HG03521 (cell line): ENCODE results near the gene C10orf95.

ENCODE experiments used
- ATAC-seq: cut with Tn5 transposase; IDR thresholded peaks from one replicate; pipeline ENCODE4 v1.9.1; 2021; ENCODE audit warnings: mild to moderate bottlenecking, moderate library complexity; ENCODE audit not compliant: unreplicated experiment

Gene C10orf95

DNA sequence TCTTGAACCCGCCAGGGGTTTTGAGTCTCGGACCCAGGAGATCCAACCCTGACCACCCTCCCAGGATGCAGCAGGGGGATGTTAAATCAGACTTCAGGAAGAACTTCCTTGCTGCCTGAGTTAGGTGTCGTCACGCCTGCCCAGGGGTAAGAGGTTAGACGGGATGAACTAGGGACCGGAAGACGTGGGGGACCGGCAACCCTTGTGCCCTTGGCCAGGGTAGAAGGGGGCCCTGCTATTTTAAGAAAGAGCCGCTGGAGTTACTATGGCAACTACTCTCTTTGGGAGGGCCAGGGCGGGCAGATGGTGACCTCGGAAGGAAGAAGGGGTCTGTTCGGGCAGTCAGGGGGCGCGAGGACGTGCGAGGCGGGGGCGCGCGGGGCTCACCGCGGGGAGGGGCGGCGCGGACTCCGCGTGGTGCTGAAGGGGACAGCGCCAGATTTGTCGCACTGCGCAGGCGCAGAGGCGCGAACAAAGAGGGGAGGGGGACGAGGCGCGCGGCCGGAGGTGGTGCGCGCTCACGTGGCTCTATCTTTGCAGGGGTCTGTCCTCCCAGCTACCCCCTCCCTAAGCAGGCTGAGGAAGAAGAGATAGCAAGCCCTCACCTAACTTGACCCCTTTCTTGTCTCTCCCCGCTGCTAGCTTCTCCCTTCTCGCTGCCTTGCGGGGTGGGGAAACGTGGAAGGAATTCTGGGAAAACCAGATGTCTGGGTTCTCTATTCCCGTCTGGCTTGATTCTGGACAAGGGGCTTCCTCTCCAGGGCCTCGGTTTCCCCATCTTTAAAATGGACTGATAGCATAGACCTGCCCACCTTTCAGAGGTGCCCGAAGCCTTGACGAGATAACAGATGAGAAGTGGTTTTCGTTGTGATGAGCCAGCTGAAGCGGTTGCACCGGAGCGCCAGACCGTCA is 31.8 kb downstream of the C10orf95 start:
- no peak for ATAC-seq

DNA sequence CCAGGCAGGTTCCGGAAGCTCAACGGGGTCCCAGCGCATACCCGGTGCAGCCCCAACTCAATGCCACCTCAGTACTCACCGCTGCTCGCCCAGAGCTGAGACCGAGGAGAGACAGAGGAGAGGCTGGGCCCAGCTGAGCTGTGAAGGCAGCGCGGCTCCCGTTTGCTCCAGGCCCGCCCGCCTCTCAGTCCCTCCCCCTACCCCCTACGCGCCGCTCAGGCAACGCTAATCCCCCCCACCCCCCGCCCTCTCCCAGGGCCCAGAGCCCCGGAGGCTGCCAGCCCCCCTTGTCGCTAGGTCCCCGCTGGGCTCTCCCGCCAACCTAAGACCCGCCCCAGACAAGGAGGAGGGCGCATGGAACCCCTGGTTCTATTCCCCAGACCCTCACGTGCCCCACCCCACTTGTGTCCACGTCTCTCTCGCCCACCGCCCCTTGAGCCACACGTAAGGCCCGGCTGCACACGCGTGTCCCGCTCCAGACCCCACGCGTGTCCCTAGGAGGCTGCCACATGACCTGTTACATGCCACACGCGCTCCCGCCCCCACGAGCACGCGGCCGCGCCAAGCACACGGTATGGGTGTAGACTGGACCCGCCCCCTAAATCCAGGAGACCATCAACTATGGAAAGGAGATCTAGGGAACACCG is 32.6 kb downstream of the C10orf95 start, which contains the start of gene PSD:
TSS of gene PSD (minus strand) at position 164 of the 647 bp plus-strand sequence. CDS start 1,747 bp downstream, outside the sequence.
- no peak for ATAC-seq

DNA sequence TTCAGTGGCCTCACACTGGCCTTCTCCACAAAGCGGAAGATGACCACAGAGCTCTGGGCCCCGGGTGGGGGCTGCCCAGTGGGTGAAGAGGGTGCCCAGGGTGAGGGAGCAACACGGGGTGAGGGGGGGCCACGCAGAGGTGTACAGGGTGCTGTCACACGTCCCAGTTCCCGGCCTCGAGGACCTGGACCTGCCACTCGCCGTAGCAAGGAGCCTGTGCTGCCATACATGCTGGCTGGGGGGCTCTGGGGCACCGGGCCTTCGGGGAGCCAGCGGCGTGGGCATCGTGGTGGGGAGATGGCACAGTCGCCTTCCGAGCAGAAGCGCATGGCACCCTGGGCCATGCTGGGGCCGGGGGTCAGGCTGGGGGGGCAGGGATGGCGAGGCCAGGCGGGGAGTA is 34.6 kb downstream of the C10orf95 start:
- no peak for ATAC-seq

DNA sequence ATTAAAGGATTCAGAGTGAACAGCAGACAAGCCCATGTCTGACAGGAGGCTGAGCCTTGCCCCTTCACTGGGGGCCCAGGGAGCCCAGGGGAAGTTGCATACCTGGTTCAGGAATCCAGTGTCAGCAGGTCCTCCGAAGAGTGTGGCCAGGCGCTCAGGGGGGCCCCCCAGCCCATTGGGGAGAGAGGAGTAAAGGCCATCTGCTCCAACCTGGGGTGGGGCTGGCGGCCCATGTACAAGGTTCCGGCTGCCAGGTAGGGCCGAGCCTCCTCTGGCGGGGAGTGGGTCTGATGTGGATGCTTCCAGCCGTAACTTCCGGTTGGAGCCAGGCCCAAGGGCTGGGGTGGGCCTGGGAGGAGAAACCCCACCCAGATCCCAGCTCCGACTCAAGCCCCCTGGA is 35.1 kb downstream of the C10orf95 start:
- no peak for ATAC-seq

DNA sequence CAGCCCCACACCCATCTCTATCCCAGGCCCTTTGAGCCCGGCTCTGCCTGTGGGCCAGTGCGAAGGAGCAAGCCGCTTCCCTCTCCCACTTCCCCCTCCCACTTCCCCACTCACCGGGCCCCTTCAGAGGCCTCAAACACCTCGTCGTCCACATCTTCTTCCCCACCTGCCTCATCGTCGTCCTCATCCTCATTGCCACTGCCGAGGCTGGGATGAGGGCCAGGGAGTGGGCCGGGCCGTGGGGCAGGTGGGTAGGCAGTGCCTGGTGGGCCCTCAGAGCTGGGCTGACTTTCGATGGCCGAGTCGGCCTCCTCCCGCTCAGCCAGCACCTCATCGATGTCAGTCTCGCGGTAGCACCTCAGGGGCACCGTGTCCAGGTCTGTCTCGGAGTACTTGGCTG is 36.6 kb downstream of the C10orf95 start:
- ATAC-seq = no peak

DNA sequence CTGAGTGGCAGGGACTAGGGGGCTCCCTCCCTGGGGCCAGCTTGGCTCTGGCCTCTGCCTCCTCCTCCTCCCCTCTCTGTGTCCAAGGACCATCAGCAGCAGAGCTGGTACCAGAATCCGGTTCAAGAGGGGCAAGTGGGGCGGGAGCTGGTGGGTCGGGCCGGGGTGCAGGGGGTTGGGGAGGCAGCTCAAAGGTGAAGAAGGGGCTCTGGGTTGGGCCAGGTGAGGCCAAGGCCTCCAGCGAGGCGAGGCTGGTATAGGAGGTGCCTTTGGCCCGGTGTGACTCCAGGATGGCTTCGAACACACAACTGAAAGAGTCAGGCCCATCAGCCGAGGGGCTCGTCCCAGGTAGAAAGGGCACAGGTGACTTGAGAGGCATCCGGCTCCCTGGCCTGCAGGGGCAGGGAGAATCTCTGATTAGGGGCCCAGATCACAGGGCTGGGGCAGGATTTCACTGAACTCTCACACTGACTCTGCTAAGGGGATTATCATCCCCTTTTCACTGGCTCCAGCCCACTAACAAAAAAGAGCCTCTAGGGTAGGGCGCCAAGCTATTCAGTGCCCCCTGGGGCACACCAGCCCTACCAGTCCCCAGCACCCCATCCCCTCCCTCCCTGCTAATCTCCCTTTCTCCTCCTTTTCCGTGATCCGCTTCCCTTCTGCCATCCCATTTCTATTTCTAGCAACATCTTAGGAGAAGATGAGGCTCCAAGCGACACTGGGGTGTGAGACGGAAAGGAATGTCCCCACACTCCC is 37.4 kb downstream of the C10orf95 start:
- ATAC-seq = no peak

DNA sequence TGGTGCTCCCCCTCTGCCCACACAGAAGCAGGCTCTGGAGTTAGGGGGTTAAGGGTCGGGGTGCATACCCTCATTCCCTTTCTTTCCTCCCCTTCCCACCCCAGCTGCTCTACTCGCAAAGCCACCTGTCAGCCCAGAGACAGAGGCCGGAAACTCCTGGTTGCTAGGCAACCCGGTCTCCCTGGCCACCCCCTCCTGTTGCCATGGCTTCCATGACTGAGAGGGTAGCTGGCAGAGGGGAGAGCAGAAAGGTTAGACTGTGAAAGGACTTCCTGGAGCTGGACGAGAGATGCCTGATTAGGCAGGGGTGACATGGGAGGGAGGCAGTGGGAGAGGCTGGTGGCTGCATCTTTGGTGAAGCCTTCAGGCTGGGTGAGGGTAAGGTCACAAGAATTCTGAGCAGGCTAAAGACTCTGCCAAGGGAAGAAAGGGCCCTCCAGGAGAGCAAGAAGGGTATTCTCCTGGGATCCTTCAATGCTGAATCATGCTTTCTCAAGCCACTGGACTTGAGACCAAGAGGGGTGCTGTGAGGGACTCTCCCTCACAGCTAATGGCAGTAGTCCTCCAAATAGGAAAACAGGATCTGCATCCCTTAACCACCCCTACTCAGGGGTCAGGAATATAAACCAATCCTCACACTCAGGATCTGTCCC is 38.2 kb downstream of the C10orf95 start:
- no peak for ATAC-seq

DNA sequence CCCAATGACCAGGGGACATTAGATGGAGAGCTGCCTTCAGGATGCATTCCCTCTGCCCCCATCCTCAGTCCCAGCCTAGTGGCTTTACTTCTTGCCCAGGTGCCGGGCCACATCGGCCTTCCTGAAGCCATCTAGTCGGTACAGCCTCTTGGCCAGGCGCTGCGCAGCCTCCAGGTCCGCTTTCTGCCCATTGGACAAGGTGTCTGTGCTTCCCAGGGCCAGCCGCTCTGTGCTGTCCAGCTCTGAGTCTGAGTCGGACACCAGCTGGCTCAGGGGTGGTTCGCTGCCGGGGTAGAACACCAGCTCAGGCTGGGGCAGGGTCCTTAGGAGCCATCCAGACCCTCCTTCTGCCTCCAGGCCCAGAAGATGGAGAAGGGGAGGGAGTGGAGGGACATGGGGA is 39.0 kb downstream of the C10orf95 start:
- no peak for ATAC-seq

DNA sequence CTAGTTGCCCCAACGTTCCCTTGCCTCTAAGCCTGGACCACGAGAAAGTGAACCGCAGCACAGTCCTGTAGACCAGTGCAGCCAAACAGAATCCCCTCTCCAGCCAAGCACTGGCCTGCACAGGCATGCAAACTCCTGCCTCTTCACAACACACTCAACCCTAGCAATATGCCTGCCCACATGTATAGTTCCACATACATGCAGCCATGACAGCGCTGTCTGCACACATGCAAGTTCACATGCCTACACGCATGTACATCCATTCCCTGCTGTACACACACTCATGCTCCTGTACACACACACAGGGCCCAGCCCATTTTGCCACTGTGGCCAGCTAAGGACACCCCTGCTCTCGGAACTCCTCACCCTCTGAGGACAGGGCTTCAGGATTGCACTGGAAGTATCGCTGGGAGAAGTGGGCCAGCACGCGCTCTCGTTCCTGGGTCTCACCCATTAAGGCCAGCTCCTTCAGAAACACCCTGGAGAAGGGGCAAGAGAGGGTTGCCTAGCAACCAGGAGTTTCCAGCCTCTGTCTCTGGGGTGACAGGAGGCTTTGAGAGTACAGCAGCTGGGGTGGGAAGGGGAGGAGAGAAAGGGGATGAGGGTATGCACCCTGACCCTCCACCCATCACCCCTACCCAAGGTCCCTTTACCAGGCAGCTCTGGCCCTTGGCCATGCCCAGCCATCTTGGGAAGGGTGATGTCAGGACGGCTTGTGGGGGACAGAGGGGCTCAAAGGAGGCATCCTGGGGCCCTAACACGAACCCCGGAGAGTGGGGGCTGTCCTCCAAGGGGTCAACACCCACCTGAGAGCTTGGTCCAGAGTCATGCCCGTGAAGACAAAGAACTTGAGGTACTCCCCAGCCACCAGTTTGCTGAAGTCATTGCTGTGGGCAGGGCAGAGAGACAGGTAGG is 39.7 kb downstream of the C10orf95 start:
- no peak for ATAC-seq

DNA sequence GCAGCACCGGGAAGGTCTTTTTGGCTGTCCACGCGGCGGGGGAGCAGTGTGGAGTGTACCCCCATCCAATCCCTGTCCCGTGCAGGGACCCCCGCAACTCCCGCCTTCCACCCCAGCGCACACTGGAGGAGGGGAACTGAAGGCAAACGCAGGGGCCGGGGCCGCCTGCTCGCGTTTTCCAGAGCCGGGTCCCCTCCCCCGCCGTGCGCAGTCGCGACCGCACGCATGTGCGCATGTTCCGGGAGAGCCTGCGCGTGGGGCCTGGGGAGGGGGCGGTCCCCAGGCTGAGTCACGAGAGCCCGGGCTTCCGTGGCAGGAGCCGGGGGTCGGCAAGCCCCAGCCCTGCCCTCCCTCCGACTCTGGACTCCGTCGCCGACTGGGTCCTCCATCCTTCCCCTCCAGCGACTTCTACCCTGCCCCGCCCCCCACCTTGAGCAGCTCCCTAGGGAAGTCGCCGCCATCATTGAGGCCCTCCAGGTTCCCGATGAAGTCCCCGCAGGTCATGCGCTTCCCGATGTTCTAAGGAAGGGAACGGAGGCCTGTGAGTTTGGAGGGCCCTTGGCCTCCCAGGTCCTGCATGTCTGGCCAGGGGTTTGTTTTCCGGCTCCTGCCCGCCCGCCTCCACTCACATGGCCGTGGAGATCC is 40.8 kb downstream of the C10orf95 start:
- no peak for ATAC-seq

DNA sequence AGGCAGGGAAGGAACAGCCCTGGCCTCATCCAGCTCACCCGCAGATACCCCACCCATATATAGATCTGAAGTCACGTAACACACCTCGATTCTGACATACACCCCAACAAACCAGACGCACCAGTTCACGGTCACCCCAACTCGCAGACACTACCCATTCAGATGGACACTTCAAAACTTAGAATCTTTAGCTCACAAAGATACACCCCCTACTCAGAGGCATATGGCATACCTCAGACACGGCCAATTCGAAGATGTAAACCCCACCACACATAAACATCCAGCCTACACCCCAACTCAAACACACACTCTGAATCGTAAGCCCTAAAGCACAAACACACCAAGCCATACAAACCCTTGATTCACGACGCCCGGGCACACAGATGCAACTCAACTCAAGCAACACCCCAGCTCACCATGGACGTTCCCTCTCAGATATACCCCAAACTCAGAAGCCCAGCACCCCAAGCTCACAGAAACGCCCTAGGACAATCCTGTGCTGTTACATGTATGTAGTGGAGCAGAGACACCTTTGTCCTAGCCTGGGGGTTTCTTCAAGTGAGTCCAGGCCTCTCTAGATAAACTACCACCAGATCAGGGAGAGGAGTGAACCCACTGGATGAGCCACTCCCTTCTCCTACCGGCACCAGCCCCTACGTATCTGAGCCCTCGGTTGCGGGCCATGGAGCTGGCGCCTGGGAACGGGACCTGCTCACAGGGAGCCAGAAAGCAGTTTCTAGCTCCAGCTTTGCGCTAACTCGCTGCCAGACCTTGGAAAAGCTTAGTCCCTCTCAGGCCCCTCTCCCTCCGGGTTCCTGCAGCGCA is 41.5 kb downstream of the C10orf95 start:
- no peak for ATAC-seq

DNA sequence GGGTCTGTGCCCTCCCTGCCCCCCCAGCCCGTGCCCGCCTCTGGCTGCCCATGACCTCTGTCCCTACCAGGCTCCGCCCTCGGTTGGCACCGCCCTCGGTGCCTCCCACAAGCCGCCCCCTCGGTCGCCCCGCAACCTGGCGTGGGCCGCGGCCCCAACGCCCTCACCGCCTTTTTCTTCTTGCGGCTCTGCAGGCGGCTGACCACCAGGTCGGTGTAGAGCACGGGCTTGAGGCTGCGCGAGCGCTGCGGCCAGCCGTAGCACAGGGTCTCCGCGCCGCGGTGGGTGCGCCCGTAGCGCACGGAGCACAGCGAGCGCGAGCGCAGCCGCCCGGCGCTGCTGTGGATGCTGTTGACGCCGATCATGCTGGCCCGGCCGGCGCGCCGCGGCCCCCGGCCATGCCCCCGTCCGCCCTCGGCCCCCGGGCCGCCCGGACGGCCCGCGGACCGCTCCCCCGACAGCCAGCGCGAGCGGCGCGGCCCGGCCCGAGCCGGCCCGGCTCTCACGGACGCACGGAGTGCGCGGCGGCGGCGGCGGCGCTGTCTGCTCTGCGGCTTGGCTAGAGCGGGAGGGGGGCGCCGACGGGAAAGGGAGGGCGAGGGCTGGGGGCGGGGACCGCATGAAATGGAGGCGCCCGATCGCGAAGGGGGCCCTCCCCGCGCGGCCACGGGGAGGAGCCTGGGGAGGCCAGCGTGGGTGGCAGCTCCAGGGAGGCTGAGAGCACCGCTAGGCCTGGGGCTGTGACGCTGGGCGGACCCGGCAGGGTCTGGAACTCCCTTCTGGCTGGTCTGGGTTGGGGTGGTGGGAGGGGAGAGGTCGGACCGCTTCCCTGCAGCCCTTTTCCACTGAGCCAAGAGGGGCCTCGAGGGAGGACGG is 42.4 kb downstream of the C10orf95 start:
- no peak for ATAC-seq

DNA sequence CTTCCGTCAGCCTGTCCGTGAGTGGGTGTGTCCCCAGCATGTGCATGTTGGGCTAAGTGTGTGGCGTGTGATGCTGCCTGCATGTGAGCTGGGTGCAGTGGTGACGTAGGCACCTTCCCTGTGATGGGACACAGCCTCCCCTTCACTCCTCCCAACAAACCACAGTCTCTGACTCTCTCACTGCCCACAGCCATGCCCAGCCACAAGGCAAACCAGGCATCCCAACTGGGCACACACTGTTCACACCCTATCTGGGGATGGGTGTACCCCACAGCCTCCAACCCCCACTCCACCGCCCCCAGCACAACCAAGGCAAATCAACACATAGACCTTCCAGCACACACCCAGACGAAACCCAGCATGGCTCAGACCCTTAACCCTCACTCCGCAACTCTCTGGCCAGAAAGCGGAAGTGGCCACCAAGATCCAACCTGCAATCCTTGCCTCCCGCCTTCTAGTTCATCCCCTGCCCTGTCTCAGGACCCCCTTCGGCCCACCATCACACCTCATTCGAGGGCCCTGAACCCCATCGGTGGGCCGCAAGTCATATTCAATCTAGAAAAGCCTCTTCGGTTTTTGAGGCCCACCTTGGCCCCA is 43.1 kb downstream of the C10orf95 start:
- no peak for ATAC-seq

DNA sequence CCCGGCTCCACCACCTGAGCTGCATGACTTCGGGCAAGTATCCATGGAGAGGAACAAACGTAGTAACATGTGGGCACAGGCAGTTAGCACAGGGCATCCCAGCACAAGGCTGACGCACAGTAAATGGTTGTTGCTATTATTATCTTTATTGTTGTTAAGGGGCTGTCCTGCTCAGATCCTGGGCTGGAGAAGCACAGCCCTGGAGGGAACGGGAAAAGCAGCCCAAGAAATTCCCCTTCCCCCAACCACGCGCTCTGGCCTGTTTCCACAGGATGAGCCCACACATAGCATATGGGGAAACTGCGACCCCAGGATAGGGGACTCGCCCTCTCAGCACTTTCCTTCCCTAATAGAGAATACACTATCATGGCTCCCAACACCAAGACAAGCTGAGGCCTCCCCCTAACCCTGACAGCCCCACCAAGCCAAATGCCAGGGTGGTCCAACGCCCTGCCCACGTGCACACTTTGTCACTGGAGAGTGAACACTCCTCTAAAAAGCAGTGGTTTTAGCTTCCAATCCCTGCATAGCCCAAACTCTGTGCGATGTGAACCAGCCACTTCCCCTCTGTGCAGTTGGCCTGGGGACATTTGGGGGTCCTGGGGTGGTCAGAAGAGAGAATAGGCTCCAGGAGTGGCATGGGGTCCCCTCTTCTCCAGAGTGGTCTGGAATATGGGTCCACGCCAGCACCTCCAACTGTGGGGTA is 43.8 kb downstream of the C10orf95 start:
- no peak for ATAC-seq

DNA sequence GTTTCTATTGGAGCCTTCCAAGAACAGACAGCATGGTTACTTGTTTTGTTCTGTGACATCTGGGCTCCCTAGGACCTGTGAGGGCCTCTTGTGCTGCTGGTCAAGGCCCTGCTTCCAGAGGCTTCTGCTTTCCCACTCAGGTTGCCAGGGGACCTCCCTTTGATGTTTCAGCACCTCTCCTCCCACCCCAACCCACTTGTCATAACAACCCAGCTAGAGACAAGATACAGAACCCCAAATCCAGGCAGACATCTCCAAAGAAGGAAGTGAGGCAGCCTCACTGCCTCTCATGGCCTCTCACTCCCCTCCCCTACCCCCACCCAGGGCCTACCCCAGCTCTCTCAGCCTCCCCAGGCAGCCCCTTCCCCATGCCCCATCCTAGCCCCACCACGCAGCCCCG is 44.5 kb downstream of the C10orf95 start:
- ATAC-seq = no peak

DNA sequence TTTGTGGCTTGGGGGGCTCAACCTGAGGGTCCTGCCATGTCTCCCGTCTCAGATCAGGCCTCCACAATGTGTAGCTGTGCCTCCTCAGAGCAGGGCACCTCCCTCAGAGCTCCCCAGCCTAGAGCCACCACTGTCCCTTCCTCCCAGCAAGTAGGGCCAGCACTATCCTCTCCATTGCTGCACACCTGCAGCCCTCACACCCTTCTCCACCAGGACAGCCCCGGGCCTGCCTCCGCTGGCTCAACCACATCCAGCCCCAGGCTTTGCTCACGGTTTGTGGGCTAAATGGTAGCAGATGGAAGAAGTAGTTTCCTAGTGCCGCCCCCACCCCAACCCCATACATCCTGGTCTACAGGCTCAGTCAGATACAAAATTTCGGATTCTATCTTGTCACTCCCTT is 45.7 kb downstream of the C10orf95 start:
- no peak for ATAC-seq
